ENCODE data around the gene TET3.

The TET3 gene

GRCh38 chr2:74005786-74006185 lies 21.1 kb downstream of the TET3 start:
- DNase-seq (ENCODE audit: low read depth) = no peak

GRCh38 chr2:74006459-74006858 lies 21.7 kb downstream of the TET3 start:
- DNase-seq (ENCODE audit: low read depth) = peak; percentile 64

DNA sequence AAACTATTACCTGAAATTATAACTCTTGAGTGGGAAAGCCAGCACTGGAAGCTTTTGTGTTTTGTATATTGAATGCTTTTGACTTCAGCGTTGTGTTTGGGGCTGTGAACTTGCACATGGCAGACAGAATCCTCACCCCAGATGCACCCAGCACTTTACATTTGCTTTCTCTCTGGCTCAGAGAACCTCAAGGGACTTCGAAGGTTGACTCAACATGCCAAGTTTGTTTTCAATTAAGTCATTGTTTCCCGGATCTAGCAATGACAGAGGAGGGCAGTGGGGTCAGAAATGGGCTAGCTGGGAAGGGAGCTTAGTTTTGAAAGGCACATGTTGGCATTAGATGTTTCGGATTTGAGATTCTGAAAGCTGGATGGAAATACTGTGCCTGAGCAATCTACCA lies 22.4 kb downstream of the TET3 start:
- DNase-seq (ENCODE audit: low read depth) = peak; percentile 51

DNA sequence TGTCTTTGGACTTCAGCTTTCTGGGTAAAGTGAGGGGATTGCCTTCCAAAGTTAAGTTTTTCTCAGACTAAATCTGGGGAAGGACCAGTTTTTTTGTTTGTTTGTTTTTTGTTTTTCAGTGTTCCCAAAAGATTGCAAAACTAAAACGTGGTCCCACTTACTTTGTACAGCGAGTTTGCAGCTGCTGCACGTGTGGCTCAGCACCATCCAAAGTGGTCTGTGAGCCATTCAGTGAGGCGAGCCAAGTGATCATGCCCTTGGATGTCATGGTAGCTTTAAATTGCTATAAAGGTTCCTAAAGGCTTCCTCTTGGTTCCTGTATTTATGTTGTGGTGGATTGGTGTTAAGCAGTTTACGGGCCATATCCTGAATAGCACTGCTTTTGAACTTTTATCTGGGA lies 23.0 kb downstream of the TET3 start:
- no peak for DNase-seq (ENCODE audit: low read depth)

- no peak for DNase-seq (ENCODE audit: low read depth)
Observed at GRCh38 chr2:74008761-74009395, 24.2 kb downstream of the TET3 start.

- DNase-seq (ENCODE audit: low read depth) = no peak
Observed at GRCh38 chr2:74009577-74009976, 24.9 kb downstream of the TET3 start.

DNA sequence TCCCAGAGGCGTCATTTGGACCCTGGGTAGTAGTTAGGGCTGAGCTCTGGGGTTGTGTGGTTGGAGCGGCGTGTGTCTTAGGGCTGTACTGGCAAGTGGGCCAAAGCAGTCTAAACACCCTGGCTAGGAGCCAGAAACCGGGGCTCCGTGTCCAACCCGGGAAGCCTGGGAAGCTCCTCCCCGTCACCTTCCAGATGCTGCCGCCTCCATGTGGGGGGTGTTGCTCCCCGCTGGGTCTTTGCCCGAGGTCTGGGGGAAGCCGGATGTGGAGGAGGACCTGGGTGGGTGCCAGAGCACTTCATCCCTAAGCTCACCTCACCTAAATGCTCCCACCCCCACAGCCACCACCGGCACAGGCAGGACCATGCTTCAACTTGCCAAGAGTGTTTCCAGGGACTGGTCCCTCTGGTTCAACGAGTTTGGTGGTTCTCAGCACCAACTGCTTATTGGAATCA lies 25.4 kb downstream of the TET3 start:
- no peak for DNase-seq (ENCODE audit: low read depth)

GRCh38 chr2:74011246-74011645 lies 26.5 kb downstream of the TET3 start:
- DNase-seq (ENCODE audit: low read depth) = no peak

DNA sequence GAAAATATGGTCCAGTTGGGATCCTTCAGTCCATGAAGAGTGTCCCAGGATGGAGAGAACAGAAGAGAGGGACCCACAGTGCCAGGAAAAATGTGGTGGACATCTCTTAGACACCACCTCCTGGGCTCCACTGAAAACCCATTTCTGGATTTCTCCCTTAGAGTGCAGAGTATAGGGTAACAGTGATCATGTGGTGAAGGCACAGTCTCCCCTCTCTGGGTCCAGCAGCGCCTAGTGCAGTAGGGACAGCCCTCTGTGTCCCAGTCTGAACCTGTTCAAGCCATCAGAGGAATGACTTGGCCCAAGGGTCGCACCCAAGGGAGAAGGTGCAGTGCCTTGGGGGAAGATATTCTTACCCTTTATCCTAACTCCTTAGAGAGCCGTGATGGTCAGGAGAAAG lies 30.1 kb downstream of the TET3 start:
- DNase-seq (ENCODE audit: low read depth) = no peak

DNA sequence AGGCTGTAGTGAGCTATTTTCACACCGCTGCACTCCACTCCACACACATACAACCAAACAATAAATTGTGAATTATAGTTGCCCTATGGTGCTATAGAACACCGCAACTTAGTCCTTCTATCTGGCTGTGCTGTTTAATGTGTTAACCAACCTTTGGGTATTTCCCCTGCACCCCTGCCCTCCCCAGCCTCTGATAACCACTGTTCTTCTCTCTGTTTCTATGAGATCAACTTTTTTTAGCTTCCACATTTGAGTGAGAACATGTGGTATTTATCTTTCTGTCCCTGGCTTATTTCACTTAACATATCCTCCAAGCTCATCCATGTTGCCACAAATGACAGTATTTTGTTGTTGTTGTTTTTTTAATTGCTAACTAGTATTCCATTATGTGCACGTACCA lies 32.5 kb downstream of the TET3 start:
- DNase-seq (ENCODE audit: low read depth) = no peak

DNA sequence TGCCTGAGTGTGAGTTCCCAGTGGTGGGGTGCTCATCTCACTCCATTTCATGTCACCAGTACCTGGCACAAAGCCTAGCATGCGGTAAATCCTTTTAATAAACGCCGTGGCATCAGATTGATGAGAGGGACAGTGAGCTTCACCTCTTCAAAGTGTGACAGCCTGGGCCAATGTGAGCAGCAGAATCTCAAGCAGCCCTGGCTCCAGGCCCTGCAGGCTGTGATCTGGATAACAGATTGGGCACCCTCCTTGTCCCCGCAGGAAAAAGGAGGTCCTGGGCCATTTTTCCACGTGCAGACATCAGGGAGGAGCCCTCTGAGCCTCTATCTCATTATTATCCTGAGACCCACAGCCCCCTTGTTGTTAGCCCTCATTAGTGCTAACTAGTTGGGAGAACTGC lies 34.8 kb downstream of the TET3 start:
- DNase-seq (ENCODE audit: low read depth) = no peak

DNA sequence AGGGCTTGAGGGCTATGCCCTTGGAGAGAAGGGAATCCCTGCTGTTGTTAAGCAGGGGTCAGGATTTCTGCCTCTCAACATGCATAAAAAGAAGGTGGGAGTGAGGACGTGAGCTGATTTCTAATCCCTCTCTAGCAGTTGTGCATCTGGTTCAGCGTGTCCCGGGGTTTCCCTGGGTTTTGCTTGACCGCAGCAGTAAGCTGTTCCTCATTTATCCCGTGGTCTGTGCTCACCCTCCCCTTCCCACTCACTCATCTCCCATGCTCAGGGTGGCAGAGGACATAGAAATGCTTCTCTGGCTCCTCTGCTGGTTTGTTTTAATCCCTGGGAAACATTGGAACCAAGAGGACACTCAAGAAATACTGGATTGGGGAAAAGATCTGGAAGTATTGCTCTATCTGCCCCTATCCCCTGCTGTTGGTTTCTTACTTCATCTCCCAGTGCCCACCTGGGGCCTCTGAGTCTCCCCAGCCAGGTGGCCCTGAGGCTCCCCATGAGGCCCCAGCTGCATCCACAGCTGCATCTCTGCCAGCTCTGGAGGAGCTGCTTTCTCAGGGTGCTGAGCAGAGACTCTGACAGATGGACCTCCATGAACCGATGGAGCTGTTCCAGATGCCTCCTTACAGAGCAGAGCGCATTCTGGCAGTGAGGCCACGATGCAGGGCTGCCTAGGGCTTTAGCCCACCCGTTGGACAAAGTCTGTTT lies 36.1 kb downstream of the TET3 start:
- no peak for DNase-seq (ENCODE audit: low read depth)

GRCh38 chr2:74021407-74021755 lies 36.7 kb downstream of the TET3 start:
- no peak for DNase-seq (ENCODE audit: low read depth)

GRCh38 chr2:74024216-74024615 lies 39.5 kb downstream of the TET3 start:
- DNase-seq (ENCODE audit: low read depth) = no peak

- DNase-seq (ENCODE audit: low read depth) = no peak
Observed at GRCh38 chr2:74025971-74026612, 41.4 kb downstream of the TET3 start.

- DNase-seq (ENCODE audit: low read depth) = no peak
Observed at GRCh38 chr2:74026687-74027241, 42.1 kb downstream of the TET3 start.

DNA sequence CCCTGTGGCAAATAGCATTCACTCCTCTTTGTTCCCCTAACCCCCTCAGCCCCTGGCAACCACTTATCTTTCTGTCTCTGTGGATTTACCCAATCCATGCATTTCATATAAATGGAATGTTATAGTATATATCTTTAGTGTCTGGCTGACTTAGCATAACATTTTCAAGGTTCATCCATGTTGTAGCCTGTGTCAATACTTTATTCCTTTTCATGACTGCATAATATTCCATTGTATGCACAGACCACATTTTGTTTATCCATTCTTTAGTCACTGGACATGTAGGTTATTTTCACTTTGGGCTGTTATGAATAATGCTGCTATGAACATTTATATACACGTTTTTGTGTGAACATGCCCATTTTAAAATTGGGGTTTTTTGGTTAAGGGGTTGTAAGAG lies 42.8 kb downstream of the TET3 start:
- no peak for DNase-seq (ENCODE audit: low read depth)

DNA sequence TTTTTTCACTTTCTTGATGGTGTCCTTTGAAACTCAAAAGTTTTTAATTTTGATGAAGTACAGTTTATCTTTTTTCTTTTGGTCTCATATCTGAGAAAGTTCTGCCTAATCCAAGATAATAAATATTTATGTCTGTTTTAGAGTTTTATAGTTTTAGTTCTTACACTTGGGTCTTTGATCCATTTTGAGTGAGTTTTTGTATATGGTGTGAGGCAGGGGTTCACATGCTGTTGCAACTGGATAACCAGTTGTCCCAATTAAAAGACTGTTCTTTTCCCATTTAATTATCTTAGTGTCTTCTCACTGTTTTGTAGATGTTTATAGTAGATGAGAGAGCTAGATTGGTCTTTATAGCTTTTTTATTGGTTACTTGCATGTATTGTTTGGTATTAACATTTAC lies 43.6 kb downstream of the TET3 start:
- DNase-seq (ENCODE audit: low read depth) = no peak

DNA sequence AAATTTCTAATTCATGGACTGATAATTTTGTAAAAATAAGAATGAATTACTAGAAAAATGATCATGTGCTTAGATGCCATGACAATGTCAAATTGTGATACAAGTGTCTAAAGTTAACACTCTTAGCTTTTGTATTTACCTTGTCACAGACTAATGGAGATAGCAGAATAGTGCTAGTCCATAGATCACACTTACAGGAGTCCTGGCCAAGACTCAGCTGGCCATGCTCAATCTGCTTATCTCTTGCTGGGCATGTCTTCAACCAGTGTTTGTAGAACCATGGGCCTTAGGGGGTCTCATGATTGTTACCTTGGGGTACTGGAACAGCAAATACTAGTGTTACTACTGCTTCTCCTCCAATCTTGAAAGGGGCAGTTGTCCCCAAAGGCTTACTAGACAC lies 44.0 kb downstream of the TET3 start:
- DNase-seq (ENCODE audit: low read depth) = no peak

- DNase-seq (ENCODE audit: low read depth) = no peak
Observed at GRCh38 chr2:74029714-74030397, 45.1 kb downstream of the TET3 start.

DNA sequence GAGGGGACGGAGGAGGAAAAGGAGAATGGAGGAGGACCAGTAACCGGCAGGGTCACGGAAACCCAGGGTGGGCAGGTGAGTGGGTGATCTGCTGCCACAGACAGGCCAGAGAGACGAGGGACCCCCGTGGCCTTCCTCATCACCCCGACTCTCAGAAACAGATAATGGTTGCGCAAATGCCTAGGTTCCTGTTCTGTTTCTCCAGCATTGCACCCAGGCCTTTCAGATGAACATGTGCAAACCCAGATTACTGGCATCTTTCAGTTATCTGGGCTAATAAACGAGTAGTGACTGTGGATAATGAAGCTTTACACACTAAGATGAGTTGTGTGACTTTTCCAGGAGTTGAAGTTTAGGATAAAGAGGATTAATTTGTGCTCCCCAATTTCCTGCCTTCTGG lies 46.5 kb downstream of the TET3 start:
- no peak for DNase-seq (ENCODE audit: low read depth)

GRCh38 chr2:74031959-74032287 lies 47.2 kb downstream of the TET3 start:
- DNase-seq (ENCODE audit: low read depth) = no peak

DNA sequence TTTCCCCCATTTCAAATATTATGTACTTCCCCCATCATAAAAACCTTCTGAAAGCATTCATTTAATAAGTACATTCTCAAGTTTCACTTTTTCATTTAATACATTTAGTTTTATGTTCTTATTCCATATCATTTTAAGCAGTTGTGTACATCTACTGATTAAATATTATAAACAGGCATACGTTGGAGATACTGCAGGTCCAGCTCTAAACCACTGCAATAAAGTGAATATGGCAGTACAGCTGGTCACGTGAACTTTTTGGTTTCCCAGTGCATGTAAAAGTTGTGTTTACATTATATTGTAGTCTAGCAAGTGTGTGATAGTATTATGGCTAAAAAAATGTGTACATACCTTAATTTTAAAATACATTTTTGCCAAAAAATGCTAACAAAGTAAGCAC lies 48.7 kb downstream of the TET3 start:
- DNase-seq (ENCODE audit: low read depth) = no peak
